Measurements from ENCODE around the gene FOXRED1. TPM values are rescaled to one million over a fixed set of nuclear protein-coding genes. Genes with fewer than 3 reads are reported as not detected.

The FOXRED1 gene
- polyA plus RNA-seq, 1 donor (not counting 4 experiments of a cell fraction or from before 2014, with no cell fraction given): 20.8 TPM

- H3K4me1 ChIP-seq (ENCODE audit: control insufficient read depth, extremely low read depth, insufficient read depth, low read length): peaks cover 40% of the 10 kb centered on the region
- peak overlapping the region; percentile 48 for H2AFZ ChIP-seq (ENCODE audit: control insufficient read depth, low read length)
- TF ChIP-seq, protein P1, sequence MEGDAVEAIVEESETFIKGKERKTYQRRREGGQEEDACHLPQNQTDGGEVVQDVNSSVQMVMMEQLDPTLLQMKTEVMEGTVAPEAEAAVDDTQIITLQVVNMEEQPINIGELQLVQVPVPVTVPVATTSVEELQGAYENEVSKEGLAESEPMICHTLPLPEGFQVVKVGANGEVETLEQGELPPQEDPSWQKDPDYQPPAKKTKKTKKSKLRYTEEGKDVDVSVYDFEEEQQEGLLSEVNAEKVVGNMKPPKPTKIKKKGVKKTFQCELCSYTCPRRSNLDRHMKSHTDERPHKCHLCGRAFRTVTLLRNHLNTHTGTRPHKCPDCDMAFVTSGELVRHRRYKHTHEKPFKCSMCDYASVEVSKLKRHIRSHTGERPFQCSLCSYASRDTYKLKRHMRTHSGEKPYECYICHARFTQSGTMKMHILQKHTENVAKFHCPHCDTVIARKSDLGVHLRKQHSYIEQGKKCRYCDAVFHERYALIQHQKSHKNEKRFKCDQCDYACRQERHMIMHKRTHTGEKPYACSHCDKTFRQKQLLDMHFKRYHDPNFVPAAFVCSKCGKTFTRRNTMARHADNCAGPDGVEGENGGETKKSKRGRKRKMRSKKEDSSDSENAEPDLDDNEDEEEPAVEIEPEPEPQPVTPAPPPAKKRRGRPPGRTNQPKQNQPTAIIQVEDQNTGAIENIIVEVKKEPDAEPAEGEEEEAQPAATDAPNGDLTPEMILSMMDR (optimal IDR thresholded peaks at IDR 0.05 in 1 of 3, IDR thresholded peaks at IDR 0.05 in 1 of 3, conservative IDR thresholded peaks at IDR 0.05 in 1 of 3; ENCODE audit: extremely low read depth in 1 of 3, insufficient read depth in 2 of 3, low read length in 3 of 3): no peak
- no peak for TF ChIP-seq EZH2 (IDR thresholded peaks at IDR 0.05; ENCODE audit: low read length)
- DNase-seq (ENCODE audit: low read depth, low spot score) (no peak), FAIRE-seq (peak; percentile 60)
- no peaks in the 10 kb centered on the region for H3K9me1 ChIP-seq (ENCODE audit: control insufficient read depth, extremely low read depth, insufficient read depth, low read length)
- no peaks in the 10 kb centered on the region for H4K20me1 ChIP-seq (ENCODE audit: control insufficient read depth, extremely low read depth, insufficient read depth, low read length)
- H3K27ac ChIP-seq (ENCODE audit: control insufficient read depth, insufficient read depth, low read length): peak overlapping the region; percentile 89
- peak overlapping the region; percentile 75 for H3K9ac ChIP-seq (ENCODE audit: control insufficient read depth, extremely low read depth, insufficient read depth, low read length)
- no peaks in the 10 kb centered on the region for H3K79me2 ChIP-seq (ENCODE audit: control insufficient read depth, insufficient read depth, low read length)
- H3K36me3 ChIP-seq (ENCODE audit: control insufficient read depth in 2 of 2, extremely low read depth in 1 of 2, insufficient read depth in 2 of 2, low read length in 2 of 2): no peaks in the 10 kb centered on the region
- dilution Hi-C loops (cut with MboI; ENCODE audit: extremely low pct_ligation_motif_present, low sequenced_read_pairs): no loop called here
- no peaks in the 10 kb centered on the region for H3K9me3 ChIP-seq (ENCODE audit: control insufficient read depth, low read depth, low read length)
- H3K4me3 ChIP-seq (ENCODE audit: control insufficient read depth in 2 of 3, extremely low read depth in 1 of 3, insufficient read depth in 2 of 3, low read depth in 1 of 3, low read length in 3 of 3): peak overlapping the region in 2 of 3 experiments; percentile 40 to 49
- no peaks in the 10 kb centered on the region for H3K27me3 ChIP-seq (ENCODE audit: control insufficient read depth, extremely low read depth, insufficient read depth, low read length)
- H3K4me2 ChIP-seq (ENCODE audit: control insufficient read depth, extremely low read depth, insufficient read depth, low read depth, low read length): peak overlapping the region; percentile 88
These were observed 49.0 kb downstream of the FOXRED1 start for GRCh38 chr11:126317756-126318573.

- H3K79me2 ChIP-seq (ENCODE audit: control insufficient read depth, insufficient read depth, low read length): no peaks in the 10 kb centered on the region
- H3K36me3 ChIP-seq (ENCODE audit: control insufficient read depth in 2 of 2, extremely low read depth in 1 of 2, insufficient read depth in 2 of 2, low read length in 2 of 2): no peaks in the 10 kb centered on the region
- FAIRE-seq: peak; percentile 98
- no peaks in the 10 kb centered on the region for H4K20me1 ChIP-seq (ENCODE audit: control insufficient read depth, extremely low read depth, insufficient read depth, low read length)
- peaks cover 32% of the 10 kb centered on the region for H3K4me1 ChIP-seq (ENCODE audit: control insufficient read depth, extremely low read depth, insufficient read depth, low read length)
- H3K9me1 ChIP-seq (ENCODE audit: control insufficient read depth, extremely low read depth, insufficient read depth, low read length): no peaks in the 10 kb centered on the region
- peak overlapping the region; percentile 75 for H3K9ac ChIP-seq (ENCODE audit: control insufficient read depth, extremely low read depth, insufficient read depth, low read length)
- peak; percentile 61 for DNase-seq (ENCODE audit: low read depth, low spot score)
- H3K27ac ChIP-seq (ENCODE audit: control insufficient read depth, insufficient read depth, low read length): peak overlapping the region; percentile 89
- no peaks in the 10 kb centered on the region for H3K9me3 ChIP-seq (ENCODE audit: control insufficient read depth, low read depth, low read length)
- TF ChIP-seq EZH2 (IDR thresholded peaks at IDR 0.05; ENCODE audit: low read length): no peak
- TF ChIP-seq, protein P1 (optimal IDR thresholded peaks at IDR 0.05 in 1 of 3, IDR thresholded peaks at IDR 0.05 in 1 of 3, conservative IDR thresholded peaks at IDR 0.05 in 1 of 3; ENCODE audit: extremely low read depth in 1 of 3, insufficient read depth in 2 of 3, low read length in 3 of 3): no peak
- dilution Hi-C loops (cut with MboI; ENCODE audit: extremely low pct_ligation_motif_present, low sequenced_read_pairs): no loop called here
- peak overlapping the region in 2 of 3 experiments; percentile 40 to 49 for H3K4me3 ChIP-seq (ENCODE audit: control insufficient read depth in 2 of 3, extremely low read depth in 1 of 3, insufficient read depth in 2 of 3, low read depth in 1 of 3, low read length in 3 of 3)
- H3K4me2 ChIP-seq (ENCODE audit: control insufficient read depth, extremely low read depth, insufficient read depth, low read depth, low read length): peak overlapping the region; percentile 88
- no peaks in the 10 kb centered on the region for H3K27me3 ChIP-seq (ENCODE audit: control insufficient read depth, extremely low read depth, insufficient read depth, low read length)
- H2AFZ ChIP-seq (ENCODE audit: control insufficient read depth, low read length): peak overlapping the region; percentile 48
These were observed 49.8 kb downstream of the FOXRED1 start for GRCh38 chr11:126318574-126319373.

Measured in keratinocyte (primary cell).